HepG2 (cell line): ENCODE results near the gene UBE2Q2. TPM values are rescaled to one million over a fixed set of nuclear protein-coding genes. Genes with fewer than 3 reads are reported as not detected.

Source experiments
- CBFB ChIP-seq: sonication (generic); formaldehyde crosslinking; IDR thresholded peaks from 2 replicates; pipeline ENCODE4 v1.4.0; 2020; ENCODE audit warnings: missing genetic modification reagents
- FOXK1 ChIP-seq: sonication (generic); formaldehyde crosslinking; IDR thresholded peaks from 2 replicates; pipeline ENCODE4 v1.4.0; 2020; ENCODE audit warnings: low read depth, missing genetic modification reagents, borderline replicate concordance
- GLI4 ChIP-seq: sonication (generic); formaldehyde crosslinking; IDR thresholded peaks from 2 replicates; pipeline ENCODE4 v1.5.1; 2020; ENCODE audit warnings: missing genetic modification reagents, mild to moderate bottlenecking, moderate library complexity, borderline replicate concordance
- NR3C1 ChIP-seq: sonication (generic); formaldehyde crosslinking; IDR thresholded peaks from 2 replicates; pipeline ENCODE4 v1.4.0; 2020; ENCODE audit warnings: missing genetic modification reagents
- PCBP1 ChIP-seq: fragments of 200-400 bp; formaldehyde crosslinking; IDR thresholded peaks from 2 replicates; pipeline ENCODE4 v1.6.1; 2017; ENCODE audit warnings: mild to moderate bottlenecking, low read depth, low read length, borderline replicate concordance
- SSRP1 ChIP-seq: IDR thresholded peaks from 2 replicates; pipeline ENCODE4 v1.6.1; 2016; ENCODE audit warnings: control low read depth
- ZNF30 ChIP-seq: sonication (generic); formaldehyde crosslinking; IDR thresholded peaks from 2 replicates; pipeline ENCODE4 v1.5.0; 2020; ENCODE audit warnings: mild to moderate bottlenecking, missing genetic modification reagents
- ZNF607 ChIP-seq: sonication (generic); formaldehyde crosslinking; IDR thresholded peaks from 2 replicates; pipeline ENCODE4 v1.5.1; 2020; ENCODE audit warnings: missing genetic modification reagents, mild to moderate bottlenecking, borderline replicate concordance
- ZSCAN30 ChIP-seq: sonication (generic); formaldehyde crosslinking; IDR thresholded peaks from 2 replicates; pipeline ENCODE4 v1.5.0; 2020; ENCODE audit warnings: mild to moderate bottlenecking, missing genetic modification reagents
- polyA plus RNA-seq, 8 experiments: library from polyadenylated mRNA; depleted of rRNA in 3 of 8; stranded (reverse) in 7 of 8; unstranded in 1 of 8; fragments of >200 nt; fragmentation: Illumina TruSeq in 4 of 8; extraction: Trizol in 4 of 8; gene quantifications; 2 replicates each; pipeline versions ENCODE4 v1.2.1 to v1.2.3, GENCODE V29; 2011 to 2016; ENCODE audit warnings: low read depth in 4 of 8, missing spikeins in 1 of 8, mixed read lengths in 1 of 8; ENCODE audit not compliant: insufficient read depth in 1 of 8
- total RNA-seq, 5 experiments: library from RNA; depleted of rRNA; stranded (reverse); fragments of >200 nt; fragmentation: Illumina TruSeq; extraction: Trizol; gene quantifications; 2 replicates each; pipeline ENCODE4 v1.2.3, GENCODE V29; 2016; ENCODE audit warnings: low read depth in 1 of 5
- TF ChIP-seq, protein P1 (sequence below): sonication (generic); formaldehyde crosslinking; IDR thresholded peaks from 2 replicates; pipeline ENCODE4 v1.8.1; 2023; ENCODE audit warnings: mild to moderate bottlenecking, inconsistent platforms, moderate library complexity, missing genetic modification reagents, borderline replicate concordance
- TF ChIP-seq, protein P2 (sequence below), 2 experiments: sonication (generic) in 1 of 2; formaldehyde crosslinking in 1 of 2; IDR thresholded peaks; 2 replicates each; pipeline versions ENCODE4 v1.6.1 to v1.9.0; 2014 to 2022; ENCODE audit warnings: antibody characterized with exemption in 1 of 2, borderline replicate concordance in 1 of 2, inconsistent platforms in 1 of 2, low read depth in 1 of 2, missing genetic modification reagents in 1 of 2
- TF ChIP-seq, protein P3 (sequence below): IDR thresholded peaks from 2 replicates; pipeline ENCODE4 v1.6.1; 2016; ENCODE audit warnings: missing compliant biosample characterization, missing genetic modification reagents, borderline replicate concordance
- TF ChIP-seq, protein P4 (sequence below): sonication (generic); formaldehyde crosslinking; IDR thresholded peaks from 2 replicates; pipeline ENCODE4 v1.8.1; 2023; ENCODE audit warnings: mild to moderate bottlenecking, missing genetic modification reagents, borderline replicate concordance
- TF ChIP-seq, protein P5 (sequence below): sonication (generic); formaldehyde crosslinking; IDR thresholded peaks from 2 replicates; pipeline ENCODE4; 2020; ENCODE audit warnings: missing genetic modification reagents, mild to moderate bottlenecking, borderline replicate concordance

The UBE2Q2 gene
- total and polyA plus RNA-seq, 2 of the 13 experiments (the other 11 are each of a cell fraction or from before 2014, with no cell fraction given): 10.6 to 20.4 TPM

DNA sequence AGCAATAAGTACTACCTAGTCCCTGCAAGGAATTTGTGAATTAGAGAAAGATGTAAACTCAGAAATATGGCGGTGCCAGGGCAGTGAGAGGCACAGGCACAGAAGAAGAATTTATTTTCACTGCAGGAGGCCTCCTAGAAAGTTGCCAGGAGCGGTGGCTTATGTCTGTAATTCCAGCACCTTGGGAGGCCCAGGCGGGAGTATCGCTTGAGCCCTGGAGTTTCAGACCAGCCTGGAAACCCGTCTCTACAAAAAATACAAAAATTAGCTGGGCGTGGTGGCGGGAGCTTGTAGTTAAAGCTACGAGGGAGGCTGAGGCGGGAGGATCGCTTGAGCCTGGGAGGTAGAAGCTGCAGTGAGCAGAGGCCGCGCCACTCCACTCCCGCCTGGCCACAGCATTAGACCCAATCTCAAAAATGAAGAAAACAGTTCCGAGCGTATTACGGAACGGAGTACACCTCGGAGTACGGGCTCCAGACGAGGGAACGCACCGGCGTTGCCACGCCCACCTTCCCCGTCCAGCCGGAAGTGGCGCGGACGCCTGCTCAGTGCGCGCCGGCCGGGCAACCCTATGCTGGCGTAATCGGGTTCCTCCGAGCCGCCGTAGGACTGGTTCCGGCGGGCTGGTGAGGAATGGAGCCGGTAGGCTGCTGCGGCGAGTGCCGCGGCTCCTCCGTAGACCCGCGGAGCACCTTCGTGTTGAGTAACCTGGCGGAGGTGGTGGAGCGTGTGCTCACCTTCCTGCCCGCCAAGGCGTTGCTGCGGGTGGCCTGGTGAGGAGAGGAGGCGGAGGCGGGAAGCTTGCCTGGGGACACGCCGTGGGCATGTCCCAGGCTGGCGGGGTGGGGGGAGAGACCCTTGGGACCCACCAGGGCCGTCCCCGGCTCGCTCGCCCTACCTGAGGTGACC is 60.3 kb downstream of the UBE2Q2 start, which contains the start of gene FBXO22 (continued):
- TF ChIP-seq, protein P1, sequence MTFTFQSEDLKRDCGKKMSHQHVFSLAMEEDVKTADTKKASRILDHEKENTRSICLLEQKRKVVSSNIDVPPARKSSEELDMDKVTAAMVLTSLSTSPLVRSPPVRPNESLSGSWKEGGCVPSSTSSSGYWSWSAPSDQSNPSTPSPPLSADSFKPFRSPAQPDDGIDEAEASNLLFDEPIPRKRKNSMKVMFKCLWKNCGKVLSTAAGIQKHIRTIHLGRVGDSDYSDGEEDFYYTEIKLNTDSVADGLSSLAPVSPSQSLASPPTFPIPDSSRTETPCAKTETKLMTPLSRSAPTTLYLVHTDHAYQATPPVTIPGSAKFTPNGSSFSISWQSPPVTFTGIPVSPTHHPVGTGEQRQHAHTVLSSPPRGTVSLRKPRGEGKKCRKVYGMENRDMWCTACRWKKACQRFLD (CRISPR knock-in tag): no peak
- TF ChIP-seq NR3C1 (CRISPR knock-in tag) (no peak), SSRP1 (no peak), PCBP1 (peak; percentile 74; the same call in 1 of the 2 replicates), ZNF30 (no peak), ZNF607 (CRISPR knock-in tag) (peak; percentile 19; the same call in 1 of the 2 replicates), FOXK1 (CRISPR knock-in tag) (peak; percentile 74; the same call in 1 of the 2 replicates), ZSCAN30 (CRISPR knock-in tag) (no peak), CBFB (CRISPR knock-in tag) (peak; percentile 78), GLI4 (CRISPR knock-in tag) (no peak)
- TF ChIP-seq, protein P2, sequence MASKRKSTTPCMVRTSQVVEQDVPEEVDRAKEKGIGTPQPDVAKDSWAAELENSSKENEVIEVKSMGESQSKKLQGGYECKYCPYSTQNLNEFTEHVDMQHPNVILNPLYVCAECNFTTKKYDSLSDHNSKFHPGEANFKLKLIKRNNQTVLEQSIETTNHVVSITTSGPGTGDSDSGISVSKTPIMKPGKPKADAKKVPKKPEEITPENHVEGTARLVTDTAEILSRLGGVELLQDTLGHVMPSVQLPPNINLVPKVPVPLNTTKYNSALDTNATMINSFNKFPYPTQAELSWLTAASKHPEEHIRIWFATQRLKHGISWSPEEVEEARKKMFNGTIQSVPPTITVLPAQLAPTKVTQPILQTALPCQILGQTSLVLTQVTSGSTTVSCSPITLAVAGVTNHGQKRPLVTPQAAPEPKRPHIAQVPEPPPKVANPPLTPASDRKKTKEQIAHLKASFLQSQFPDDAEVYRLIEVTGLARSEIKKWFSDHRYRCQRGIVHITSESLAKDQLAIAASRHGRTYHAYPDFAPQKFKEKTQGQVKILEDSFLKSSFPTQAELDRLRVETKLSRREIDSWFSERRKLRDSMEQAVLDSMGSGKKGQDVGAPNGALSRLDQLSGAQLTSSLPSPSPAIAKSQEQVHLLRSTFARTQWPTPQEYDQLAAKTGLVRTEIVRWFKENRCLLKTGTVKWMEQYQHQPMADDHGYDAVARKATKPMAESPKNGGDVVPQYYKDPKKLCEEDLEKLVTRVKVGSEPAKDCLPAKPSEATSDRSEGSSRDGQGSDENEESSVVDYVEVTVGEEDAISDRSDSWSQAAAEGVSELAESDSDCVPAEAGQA (IDR thresholded peaks at IDR 0.05; ENCODE audit: low read depth): peak; percentile 69
- TF ChIP-seq, protein P2 (CRISPR knock-in tag; IDR thresholded peaks at IDR 0.05; ENCODE audit: borderline replicate concordance): no peak; the same call in 1 of the 2 replicates
- TF ChIP-seq, protein P3, sequence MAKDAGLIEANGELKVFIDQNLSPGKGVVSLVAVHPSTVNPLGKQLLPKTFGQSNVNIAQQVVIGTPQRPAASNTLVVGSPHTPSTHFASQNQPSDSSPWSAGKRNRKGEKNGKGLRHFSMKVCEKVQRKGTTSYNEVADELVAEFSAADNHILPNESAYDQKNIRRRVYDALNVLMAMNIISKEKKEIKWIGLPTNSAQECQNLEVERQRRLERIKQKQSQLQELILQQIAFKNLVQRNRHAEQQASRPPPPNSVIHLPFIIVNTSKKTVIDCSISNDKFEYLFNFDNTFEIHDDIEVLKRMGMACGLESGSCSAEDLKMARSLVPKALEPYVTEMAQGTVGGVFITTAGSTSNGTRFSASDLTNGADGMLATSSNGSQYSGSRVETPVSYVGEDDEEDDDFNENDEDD (CRISPR knock-in tag): peak; percentile 58; the same call in 1 of the 2 replicates
- TF ChIP-seq, protein P4, sequence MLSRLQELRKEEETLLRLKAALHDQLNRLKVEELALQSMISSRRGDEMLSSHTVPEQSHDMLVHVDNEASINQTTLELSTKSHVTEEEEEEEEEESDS (CRISPR knock-in tag): peak; percentile 71; the same call in 1 of the 2 replicates
- TF ChIP-seq, protein P5, sequence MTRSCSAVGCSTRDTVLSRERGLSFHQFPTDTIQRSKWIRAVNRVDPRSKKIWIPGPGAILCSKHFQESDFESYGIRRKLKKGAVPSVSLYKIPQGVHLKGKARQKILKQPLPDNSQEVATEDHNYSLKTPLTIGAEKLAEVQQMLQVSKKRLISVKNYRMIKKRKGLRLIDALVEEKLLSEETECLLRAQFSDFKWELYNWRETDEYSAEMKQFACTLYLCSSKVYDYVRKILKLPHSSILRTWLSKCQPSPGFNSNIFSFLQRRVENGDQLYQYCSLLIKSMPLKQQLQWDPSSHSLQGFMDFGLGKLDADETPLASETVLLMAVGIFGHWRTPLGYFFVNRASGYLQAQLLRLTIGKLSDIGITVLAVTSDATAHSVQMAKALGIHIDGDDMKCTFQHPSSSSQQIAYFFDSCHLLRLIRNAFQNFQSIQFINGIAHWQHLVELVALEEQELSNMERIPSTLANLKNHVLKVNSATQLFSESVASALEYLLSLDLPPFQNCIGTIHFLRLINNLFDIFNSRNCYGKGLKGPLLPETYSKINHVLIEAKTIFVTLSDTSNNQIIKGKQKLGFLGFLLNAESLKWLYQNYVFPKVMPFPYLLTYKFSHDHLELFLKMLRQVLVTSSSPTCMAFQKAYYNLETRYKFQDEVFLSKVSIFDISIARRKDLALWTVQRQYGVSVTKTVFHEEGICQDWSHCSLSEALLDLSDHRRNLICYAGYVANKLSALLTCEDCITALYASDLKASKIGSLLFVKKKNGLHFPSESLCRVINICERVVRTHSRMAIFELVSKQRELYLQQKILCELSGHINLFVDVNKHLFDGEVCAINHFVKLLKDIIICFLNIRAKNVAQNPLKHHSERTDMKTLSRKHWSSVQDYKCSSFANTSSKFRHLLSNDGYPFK (CRISPR knock-in tag): peak; percentile 90; the same call in 1 of the 2 replicates
